ENCODE results near the gene ZNF318.

Gene ZNF318

DNA sequence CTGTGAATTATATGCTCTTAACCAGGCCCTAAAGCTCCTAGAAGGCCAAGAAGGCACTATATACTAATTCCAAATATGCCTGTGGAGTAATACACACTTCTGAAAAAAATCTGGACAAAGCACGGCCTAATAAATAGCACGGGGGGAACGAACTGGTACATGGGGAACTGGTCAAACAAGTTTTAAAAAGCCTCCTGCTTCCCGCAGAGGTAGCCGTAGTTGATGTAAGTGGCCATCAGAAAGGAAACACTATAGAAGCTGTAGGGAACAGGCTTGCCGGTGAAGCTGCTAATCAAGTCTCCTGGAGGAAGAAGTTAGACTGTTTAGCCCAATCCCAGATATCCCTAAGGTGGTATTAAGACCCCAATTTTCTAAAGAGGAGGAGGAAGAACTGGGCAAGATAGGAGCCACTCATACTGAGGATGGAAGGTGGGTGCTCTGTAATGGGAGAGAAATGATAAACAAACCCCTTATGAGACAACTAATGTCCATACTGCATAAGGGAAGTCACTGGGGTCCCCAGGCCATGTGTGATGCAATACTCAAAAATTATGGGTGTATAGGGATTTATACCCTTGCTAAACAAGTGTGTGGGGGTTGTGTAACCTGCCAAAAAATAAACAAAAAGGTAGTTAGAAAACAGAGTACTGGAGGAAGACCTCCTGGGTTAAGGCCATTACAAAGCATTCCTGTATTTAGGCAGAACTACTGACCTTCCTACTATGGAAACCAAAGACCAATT is 27.1 kb upstream of the ZNF318 start:
- Histone ChIP-seq H3K9me2 (replicated peaks; ENCODE audit: insufficient read depth, low read length) (no peaks in the 10 kb centered on the region), H3K4me1 (ENCODE audit: low read length) (no peaks in the 10 kb centered on the region), H3K36me3 (replicated peaks; ENCODE audit: insufficient read depth, low read length) (no peaks in the 10 kb centered on the region), H3K27me3 (replicated peaks; ENCODE audit: insufficient read depth, low read length) (no peaks in the 10 kb centered on the region), H3K27ac (ENCODE audit: low read length) (no peak overlapping the region), H3K79me2 (ENCODE audit: low read length) (no peaks in the 10 kb centered on the region), H3K4me3 (ENCODE audit: low read length) (no peak overlapping the region), H3K4me2 (ENCODE audit: low read depth, low read length) (no peak overlapping the region), H4K20me1 (ENCODE audit: insufficient read depth, low read length) (no peaks in the 10 kb centered on the region), H3K9ac (ENCODE audit: low read length) (no peak overlapping the region), H2AFZ (ENCODE audit: low read length) (no peak overlapping the region), H3K9me3 (replicated peaks; ENCODE audit: insufficient read depth, low read length) (no peaks in the 10 kb centered on the region), H3F3A (ENCODE audit: insufficient read depth, low read length) (no peaks in the 10 kb centered on the region)
- TF ChIP-seq, protein P1, sequence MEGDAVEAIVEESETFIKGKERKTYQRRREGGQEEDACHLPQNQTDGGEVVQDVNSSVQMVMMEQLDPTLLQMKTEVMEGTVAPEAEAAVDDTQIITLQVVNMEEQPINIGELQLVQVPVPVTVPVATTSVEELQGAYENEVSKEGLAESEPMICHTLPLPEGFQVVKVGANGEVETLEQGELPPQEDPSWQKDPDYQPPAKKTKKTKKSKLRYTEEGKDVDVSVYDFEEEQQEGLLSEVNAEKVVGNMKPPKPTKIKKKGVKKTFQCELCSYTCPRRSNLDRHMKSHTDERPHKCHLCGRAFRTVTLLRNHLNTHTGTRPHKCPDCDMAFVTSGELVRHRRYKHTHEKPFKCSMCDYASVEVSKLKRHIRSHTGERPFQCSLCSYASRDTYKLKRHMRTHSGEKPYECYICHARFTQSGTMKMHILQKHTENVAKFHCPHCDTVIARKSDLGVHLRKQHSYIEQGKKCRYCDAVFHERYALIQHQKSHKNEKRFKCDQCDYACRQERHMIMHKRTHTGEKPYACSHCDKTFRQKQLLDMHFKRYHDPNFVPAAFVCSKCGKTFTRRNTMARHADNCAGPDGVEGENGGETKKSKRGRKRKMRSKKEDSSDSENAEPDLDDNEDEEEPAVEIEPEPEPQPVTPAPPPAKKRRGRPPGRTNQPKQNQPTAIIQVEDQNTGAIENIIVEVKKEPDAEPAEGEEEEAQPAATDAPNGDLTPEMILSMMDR (IDR thresholded peaks at IDR 0.05; ENCODE audit: low read length), result no peak
- TF ChIP-seq EZH2phosphoT487 (IDR thresholded peaks at IDR 0.05; ENCODE audit: low read length), result no peak
- no peak for TF ChIP-seq EZH2 (optimal IDR thresholded peaks at IDR 0.05; ENCODE audit: low read depth, low read length)
- DNase-seq, result no peak

GRCh38 chr6:43395776-43396175 is 26.3 kb upstream of the ZNF318 start:
- H3K4me1 ChIP-seq (ENCODE audit: low read length), result no peaks in the 10 kb centered on the region
- no peak overlapping the region for H3K9ac ChIP-seq (ENCODE audit: low read length)
- H3K36me3 ChIP-seq (replicated peaks; ENCODE audit: insufficient read depth, low read length), result no peaks in the 10 kb centered on the region
- H3F3A ChIP-seq (ENCODE audit: insufficient read depth, low read length), result no peaks in the 10 kb centered on the region
- no peaks in the 10 kb centered on the region for H3K9me2 ChIP-seq (replicated peaks; ENCODE audit: insufficient read depth, low read length)
- no peaks in the 10 kb centered on the region for H3K27me3 ChIP-seq (replicated peaks; ENCODE audit: insufficient read depth, low read length)
- TF ChIP-seq EZH2phosphoT487 (IDR thresholded peaks at IDR 0.05; ENCODE audit: low read length), result no peak
- TF ChIP-seq, protein P1 (IDR thresholded peaks at IDR 0.05; ENCODE audit: low read length), result no peak
- no peak for TF ChIP-seq EZH2 (optimal IDR thresholded peaks at IDR 0.05; ENCODE audit: low read depth, low read length)
- no peak overlapping the region for H3K4me3 ChIP-seq (ENCODE audit: low read length)
- H3K27ac ChIP-seq (ENCODE audit: low read length), result no peak overlapping the region
- no peak for DNase-seq
- H3K9me3 ChIP-seq (replicated peaks; ENCODE audit: insufficient read depth, low read length), result no peaks in the 10 kb centered on the region
- no peak overlapping the region for H2AFZ ChIP-seq (ENCODE audit: low read length)
- no peaks in the 10 kb centered on the region for H4K20me1 ChIP-seq (ENCODE audit: insufficient read depth, low read length)
- no peak overlapping the region for H3K4me2 ChIP-seq (ENCODE audit: low read depth, low read length)
- no peaks in the 10 kb centered on the region for H3K79me2 ChIP-seq (ENCODE audit: low read length)

GRCh38 chr6:43394982-43395381 is 25.5 kb upstream of the ZNF318 start:
- Histone ChIP-seq H4K20me1 (ENCODE audit: insufficient read depth, low read length) (no peaks in the 10 kb centered on the region), H3K4me3 (ENCODE audit: low read length) (no peak overlapping the region), H3F3A (ENCODE audit: insufficient read depth, low read length) (no peaks in the 10 kb centered on the region), H3K4me2 (ENCODE audit: low read depth, low read length) (no peak overlapping the region), H3K9me2 (replicated peaks; ENCODE audit: insufficient read depth, low read length) (no peaks in the 10 kb centered on the region), H3K9ac (ENCODE audit: low read length) (no peak overlapping the region), H3K27me3 (replicated peaks; ENCODE audit: insufficient read depth, low read length) (no peaks in the 10 kb centered on the region), H3K4me1 (ENCODE audit: low read length) (no peaks in the 10 kb centered on the region), H3K27ac (ENCODE audit: low read length) (no peak overlapping the region), H3K79me2 (ENCODE audit: low read length) (no peaks in the 10 kb centered on the region), H2AFZ (ENCODE audit: low read length) (no peak overlapping the region), H3K9me3 (replicated peaks; ENCODE audit: insufficient read depth, low read length) (no peaks in the 10 kb centered on the region), H3K36me3 (replicated peaks; ENCODE audit: insufficient read depth, low read length) (no peaks in the 10 kb centered on the region)
- TF ChIP-seq EZH2phosphoT487 (IDR thresholded peaks at IDR 0.05; ENCODE audit: low read length) (no peak), EZH2 (optimal IDR thresholded peaks at IDR 0.05; ENCODE audit: low read depth, low read length) (no peak)
- TF ChIP-seq, protein P1 (IDR thresholded peaks at IDR 0.05; ENCODE audit: low read length), result no peak
- DNase-seq, result no peak

All from MM.1S (cell line).